Measurements from ENCODE around the gene CFLAR. TPM values are rescaled to one million over a fixed set of nuclear protein-coding genes. Genes with fewer than 3 reads are reported as not detected.
A peak's percentile ranks its signal among the peaks of the same experiment; 100 is the strongest.
"Not testable (repeated sequence)": the region's sequence is repeated elsewhere in the genome, so short reads cannot be mapped to it uniquely, and the experiment has no call there.

CFLAR gene
- total RNA-seq, 1 donor from 2014 or later = 54.0 TPM

DNA sequence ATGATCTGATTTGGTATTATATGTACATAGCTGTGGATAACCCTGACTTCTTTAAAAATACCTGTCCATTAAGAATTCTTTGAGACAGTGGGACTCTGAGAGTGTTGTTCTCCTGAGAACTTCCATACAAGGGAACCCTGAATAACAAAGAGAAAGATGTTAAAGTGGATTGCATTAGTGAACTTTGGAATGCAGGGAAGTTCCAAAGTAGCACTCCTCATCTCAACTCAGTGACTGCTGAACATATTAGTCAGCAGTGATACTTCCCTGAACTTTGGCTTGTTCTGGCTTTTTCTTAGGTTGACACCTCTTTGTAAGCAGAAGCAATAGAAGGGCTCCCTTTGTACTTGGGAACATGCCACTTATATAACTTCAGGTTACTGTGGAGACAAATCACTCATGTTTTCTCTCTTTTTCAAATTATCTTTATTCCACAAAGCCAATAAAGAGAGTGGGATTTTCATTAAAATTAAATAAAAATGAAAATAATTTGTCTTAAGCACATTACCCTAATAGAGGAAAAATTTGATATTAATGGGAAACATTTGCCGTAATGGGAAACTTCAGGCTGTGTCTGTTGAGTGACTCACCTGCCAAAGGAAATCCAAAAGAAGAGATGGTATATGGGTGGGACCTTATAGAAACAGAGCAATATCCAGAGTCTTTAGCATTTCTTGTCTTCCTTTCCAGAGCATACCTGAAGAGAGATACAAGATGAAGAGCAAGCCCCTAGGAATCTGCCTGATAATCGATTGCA lies 33.3 kb downstream of the CFLAR start:
- DNase-seq (ENCODE audit: low read depth) = peak; percentile 63

DNA sequence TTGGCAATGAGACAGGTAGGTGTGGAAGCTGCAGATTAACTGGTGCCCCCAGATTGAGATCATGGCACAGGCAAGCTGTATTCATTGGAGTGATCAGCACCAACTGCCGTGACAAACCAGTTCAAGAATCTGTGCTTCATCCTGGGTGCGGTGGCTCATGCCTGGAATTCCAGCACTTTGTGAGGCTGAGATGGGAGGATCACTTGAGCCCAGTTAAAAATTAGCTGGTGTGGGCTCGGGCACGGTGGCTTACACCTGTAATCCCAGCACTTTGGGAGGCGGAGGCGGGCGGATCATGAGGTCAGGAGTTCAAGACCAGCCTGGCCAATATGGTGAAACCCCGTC lies 33.8 kb downstream of the CFLAR start:
- DNase-seq (ENCODE audit: low read depth) = peak; percentile 76

DNA sequence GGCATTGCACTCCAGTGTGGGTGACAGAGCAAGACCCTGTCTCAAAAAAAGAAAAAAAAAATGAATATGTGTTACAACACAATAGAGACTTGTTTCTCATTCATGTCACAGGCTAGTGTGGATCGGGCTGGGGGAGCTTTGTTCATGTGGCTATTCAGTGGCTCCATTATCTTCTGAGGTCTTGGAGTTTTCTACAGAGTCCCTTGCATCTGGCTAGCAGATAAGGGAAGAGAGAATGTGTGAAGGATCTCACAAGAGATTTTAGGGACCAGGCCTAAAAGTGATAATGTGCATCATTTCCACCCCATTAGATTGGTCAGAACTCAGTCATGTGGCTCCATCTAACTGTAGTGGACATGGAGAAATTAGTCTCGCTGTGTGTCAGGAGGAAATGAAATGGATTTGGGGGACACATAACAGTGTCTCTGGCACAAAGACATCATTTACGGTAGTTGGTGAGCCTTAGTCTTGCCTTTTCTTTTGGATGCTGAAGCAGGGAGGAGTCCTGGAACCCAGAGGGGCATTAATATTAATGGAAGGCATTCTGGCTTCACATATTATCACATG lies 34.6 kb downstream of the CFLAR start:
- no peak for DNase-seq (ENCODE audit: low read depth)

DNA sequence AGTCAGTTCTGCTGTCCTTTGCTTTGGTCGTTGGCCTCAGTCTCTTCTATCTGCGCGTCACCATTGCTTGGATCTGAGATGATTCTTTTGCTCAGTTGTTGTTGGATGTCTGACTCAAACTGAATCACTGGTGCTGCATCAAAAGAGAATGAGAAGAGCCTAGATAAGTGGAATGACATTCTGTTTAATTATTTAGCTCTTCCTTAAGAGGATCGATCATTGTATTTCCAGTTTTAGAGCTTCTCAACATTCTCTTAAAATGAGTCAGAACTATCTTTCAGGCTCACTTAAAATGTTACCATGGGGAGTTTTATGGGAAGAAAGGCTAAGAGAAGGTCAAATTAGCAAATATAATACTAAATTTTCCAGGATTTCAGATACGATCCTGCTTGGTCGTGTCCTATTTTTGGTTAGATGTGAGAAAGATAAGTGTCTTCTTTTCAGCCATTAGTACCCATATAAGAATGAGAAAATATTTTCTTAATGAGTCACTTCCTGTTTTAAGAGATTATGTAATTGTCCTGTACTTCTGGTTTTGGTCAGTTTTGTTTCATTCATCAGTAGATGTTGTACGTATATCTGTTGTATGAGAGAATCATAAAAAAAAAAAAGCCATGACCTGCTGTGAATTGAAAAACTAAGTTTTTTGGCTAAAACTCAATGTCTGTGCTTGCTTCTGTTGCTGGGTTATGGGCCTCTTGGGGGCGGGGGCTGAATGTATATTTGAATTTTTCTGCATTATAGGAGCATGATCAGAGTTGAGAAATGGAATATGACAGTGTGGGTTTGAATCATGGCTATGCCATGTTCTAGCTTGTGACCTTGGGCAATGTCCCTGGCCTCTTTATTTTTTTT lies 35.4 kb downstream of the CFLAR start:
- peak; percentile 53 for DNase-seq (ENCODE audit: low read depth)

DNA sequence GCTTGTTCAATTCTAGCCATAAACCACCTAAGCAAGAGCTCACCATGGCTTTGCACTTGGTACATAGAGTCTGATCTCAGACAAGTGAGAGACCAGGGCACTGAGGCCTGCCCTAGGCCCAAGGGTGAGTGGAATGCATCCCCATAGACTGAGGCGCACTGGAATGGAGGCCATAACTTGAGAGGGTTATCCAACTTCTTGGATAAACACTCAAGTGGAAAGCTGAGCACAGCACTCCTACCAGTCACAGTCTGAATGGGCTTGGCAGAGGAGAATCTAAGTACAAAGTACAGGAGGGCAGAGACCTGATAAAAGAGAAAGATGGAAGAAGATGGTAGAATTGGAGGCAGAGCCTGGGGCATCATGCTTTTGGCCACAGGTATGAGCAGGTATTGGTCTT lies 36.6 kb downstream of the CFLAR start:
- no peak for DNase-seq (ENCODE audit: low read depth)

DNA sequence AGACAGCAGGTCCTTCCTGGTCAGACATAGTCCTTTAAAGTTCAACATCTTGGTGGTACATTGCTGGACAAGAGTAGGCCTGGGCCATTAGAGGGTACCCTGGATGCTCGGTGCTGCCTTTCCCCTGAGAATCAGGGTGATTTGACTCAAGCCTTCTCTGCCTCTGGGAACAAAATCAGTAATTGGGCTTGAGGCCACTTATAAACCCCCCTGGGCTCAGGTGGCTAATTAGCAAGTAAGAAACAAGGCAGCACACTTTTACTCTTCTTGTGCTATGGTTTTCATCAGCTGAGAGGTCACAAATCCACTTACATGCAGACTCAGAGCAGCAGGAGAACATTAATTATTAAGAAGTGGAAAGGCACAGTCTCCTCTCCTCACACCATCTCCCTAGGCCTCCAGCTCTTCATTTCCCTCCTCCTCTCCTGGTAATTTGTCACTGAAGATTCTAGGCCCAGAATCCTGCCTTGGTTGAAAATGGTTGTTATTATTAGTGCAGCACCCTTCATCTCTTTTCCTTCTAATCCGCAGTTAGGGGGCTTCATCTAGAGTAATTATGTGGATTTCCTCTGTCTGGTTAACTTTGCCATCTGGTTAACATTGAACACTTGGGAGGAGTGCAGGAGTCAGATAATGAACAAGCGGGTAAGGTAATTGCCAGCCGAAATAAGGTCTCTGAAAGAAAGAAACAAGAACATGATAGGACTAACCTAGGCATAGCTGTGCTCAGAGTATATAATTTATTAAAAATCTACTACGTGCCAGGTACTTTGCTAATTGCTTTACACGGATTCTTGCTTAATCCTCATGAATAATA lies 37.2 kb downstream of the CFLAR start:
- DNase-seq (ENCODE audit: low read depth) = no peak

DNA sequence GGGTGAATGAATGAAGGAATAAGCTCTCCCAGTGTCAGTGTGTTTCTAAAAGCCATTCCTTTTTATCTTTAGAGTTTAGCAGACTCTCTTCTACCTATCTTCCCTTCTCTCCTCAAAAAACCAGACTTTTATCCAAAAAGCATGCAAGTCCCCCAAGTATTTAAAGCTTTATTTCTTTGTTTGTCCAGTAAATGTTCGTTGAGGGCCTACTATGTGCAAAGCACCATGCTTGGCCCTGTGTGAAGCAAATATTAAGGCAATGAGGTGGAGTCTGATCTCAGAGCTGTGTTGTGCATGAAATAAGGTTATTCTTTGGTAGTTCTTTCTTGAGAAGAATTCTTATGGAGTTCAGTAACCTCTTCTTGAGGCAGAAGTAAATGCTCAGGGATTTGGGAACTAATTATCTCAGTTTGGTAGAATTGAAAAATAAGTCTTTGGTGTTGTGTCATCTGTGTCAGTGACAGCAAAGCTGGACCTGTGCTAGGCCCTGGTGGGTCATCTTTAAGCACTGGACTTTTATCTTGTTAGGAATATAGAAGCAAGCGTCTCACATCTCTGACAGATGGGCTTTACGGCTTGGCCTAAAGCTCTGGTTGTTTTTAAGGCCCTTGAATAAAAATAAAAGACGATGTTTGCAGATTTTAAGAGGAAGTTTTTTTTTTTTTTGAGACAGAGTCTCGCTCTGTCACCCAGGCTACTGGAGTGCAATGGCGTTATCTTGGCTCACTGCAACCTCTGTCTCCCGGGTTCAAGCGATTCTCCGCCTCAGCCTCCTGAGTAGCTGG lies 38.8 kb downstream of the CFLAR start:
- DNase-seq (ENCODE audit: low read depth) = no peak

DNA sequence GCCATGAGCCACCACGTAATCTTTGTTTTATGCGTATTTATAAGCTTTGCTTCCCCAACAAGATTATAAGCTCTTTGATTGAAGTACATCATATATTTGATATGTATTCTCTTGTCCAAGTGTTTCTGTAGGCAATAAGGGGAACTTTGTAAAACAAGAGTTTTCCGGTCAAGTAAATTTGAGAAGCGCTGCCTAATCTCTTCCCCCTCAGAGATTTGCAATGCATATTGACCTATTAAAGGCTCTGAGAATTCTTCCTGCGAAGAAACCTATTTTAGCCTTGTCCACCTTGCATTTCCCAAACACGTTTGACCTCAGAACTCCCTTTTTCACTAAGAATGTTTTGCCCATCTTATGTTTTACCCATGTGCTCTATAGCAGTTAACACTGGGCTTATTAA lies 40.1 kb downstream of the CFLAR start:
- no peak for DNase-seq (ENCODE audit: low read depth)

DNA sequence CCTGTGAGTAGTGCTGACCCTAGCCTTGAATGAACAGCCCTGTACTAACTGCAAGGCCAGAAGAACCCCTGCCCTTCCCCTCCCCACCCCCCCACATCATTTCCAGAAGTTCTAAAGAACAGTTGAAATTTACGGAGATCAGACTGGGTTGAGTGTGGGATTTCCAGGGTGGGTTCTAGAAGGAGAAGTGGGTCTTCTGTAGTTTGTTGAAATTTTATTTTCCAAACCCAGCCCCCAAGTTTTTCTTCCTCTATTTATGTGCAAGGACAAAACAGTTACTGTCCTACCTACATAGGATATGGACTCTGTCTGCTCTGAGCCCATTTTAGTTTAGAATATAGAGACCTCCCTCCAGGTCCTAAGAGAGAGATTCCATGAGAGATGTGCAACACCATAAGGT lies 40.7 kb downstream of the CFLAR start:
- DNase-seq (ENCODE audit: low read depth) = no peak

DNA sequence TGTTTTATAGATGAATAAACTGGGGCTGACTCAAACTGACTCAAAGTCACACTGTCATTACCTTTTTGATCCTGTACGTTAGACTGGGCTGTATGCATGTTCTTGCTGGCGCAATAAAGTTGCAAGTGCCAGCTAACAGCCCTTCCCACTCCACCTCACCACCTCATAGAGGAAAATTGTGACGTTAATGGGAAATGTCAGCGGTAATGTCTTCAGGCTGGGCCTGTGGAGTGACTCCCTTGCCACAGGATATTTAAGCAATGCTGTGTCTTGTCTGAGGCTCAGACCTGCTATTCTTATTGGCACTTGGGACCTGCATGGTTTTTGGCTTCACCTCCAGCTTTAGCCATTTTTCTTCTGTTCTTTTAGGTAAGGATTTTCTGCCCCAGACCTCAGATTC lies 41.7 kb downstream of the CFLAR start:
- DNase-seq (ENCODE audit: low read depth) = no peak

DNA sequence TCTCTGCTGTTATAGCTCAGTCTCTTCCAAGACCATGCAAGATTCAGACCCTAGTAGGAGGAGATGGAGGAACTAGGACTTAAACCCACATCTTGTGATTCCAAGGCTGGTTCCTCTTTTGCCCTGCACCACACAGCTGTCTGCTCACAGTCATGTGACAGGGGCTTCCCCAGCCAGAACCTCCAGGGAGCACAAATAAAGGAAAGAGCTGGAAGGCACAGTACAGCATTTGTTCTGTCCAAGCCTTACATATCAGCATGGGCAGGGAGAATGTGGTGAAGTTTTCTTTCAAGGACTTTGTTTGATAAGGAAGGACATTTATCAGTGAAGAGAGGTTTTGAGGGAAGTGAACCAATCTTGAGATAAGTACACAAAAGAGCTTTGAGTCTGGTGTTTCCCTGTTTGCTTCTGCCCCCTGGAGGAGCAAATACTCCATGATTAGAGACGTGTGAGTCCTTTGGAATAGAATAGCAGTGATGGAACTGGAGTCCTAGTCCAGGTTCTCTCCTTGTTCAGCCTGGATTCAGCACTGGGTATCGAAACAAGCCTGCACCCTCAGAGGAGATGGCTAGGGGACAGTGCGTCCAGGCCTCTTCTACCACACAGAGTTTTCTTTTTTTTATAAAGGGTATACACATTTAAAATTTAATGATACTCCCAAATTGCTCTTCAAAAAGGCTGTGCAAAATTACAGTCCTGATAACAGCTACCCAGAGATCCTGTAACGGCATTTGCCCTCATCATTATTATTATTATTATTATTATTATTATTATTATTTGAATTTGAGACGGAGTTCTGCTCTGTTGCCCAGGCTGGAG lies 42.4 kb downstream of the CFLAR start:
- DNase-seq (ENCODE audit: low read depth) = peak; percentile 88

DNA sequence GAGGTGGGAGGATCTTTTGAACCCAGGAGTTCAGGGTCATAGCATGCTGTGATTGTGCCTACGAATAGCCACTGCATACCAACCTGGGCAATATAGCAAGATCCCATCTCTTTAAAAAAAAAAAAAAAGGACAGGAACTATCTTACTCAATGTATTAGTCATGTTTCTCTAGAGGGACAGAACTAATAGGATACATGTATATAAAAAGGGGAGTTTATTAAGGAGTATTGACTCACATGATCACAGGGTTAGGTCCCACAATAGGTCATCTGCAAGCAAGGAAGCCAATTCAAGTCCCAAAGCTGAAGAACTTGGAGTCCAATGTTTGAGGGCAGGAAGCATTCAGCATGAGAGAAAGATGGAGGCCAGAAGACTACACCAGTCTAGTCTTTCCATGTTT lies 48.2 kb downstream of the CFLAR start:
- no peak for DNase-seq (ENCODE audit: low read depth)

DNA sequence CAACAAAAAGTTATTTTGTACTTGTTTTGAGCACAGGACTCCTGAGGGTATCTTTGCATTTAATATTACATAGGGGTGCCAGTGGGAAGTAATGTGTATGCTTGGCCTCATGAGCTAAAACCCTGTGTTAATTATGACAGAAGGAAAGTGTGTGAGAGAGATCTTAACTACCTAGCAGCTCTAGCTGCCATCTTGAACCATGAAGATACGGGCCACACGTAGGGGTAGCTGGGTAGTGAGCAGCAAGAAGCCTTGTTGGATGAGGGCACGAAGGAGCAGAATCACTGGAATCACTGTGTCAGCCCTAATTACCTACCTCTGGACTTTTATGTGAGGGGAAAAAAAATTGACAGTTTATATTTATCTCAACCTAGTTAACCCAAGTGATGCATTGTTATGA lies 51.6 kb downstream of the CFLAR start:
- no peak for DNase-seq (ENCODE audit: low read depth)

DNA sequence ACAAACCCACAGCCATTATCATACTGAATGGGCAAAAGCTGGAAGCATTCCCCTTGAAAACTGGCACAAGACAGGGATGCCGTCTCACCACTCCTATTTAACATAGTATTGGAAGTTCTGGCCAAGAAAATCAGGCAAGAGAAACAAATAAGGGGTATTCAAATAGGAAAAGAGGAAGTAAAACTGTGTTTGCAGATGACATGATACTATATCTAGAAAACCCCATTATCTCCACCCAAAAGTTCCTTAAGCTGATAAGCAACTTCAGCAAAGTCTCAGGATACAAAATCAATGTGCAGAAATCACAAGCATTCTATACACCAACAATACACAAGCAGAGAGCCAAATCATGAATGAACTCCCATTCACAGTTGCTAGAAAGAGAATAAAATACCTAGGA lies 52.5 kb downstream of the CFLAR start:
- not testable (repeated sequence) for DNase-seq (ENCODE audit: low read depth)

DNA sequence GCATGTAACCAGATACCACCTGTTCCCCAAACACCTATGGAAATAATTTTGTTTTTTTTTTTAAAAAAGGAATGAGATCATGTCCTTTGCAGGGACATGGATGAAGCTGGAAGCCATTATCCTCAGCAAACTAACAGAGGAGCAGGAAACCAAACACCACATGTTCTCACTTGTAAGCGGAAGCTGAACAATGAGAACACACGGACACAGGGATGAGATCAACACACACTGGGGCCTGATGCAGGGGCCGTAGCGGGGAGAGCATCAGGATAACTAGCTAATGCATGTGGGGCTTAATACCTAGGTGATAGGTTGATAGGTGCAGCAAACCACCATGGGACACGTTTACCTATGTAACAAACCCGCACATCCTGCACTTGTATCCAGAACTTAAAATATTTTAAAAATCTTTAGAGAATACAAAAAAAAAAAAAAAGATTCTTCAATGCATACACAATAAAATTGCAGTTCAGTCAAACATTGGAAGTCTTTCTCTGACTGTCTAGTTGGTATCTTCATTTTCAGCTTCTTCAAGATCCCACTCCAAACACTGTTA lies 55.4 kb downstream of the CFLAR start:
- DNase-seq (ENCODE audit: low read depth) = no peak

DNA sequence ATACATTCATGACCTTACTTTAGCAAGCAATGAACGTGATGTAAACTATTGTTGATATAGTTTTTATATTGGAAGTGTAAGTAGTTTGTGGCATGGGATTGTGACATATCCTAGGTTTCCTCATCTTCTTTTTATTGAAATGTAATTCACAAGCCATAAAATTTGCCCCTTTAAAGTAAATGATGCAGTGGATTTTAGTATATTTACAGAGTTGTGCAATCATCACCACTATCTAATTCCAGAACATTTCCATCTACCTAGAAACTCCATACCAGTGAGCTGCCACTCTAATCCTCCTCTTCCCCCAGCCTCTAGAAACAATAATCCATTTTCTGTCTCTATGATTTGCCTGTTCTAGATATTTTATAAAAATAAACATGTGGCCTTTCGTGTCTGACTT lies 56.3 kb downstream of the CFLAR start:
- DNase-seq (ENCODE audit: low read depth) = no peak

DNA sequence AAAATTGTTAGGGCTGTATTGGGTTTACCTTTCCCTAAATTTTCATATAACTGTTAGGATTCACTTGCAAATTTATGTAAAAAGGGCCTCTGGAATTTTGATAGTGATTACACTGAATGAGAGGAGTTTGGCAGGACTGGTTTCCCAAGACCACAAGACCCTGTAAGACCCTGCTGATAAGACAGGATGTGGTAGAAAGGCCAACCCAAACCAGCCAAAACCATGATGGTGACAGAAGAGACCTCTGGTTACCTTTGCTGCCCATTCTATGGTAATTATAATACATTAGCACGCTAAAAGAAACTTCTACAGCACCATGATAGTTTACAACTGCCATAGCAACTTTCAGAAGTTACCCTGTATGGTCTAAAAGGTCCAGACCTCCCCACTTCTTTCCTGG lies 58.7 kb downstream of the CFLAR start:
- DNase-seq (ENCODE audit: low read depth) = no peak

DNA sequence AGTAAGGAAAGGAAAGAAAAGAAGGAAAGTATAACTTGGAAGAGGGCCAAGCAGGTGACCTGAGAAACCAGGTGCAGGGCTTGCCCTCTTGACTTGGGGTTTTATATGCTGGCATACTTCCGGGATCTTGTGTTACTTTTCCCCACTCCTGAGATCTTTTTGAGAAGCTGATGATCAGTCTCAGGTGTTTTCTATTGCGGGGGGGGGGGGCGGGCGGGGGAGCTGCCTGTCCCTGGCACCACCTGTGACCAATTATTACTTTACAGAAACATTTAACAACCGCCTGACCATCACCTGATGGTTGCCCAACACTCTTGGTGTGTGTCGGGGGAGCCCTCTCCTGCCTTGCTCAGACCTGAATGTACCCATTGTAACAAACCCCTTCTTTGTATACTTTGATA lies 60.1 kb downstream of the CFLAR start:
- no peak for DNase-seq (ENCODE audit: low read depth)

DNA sequence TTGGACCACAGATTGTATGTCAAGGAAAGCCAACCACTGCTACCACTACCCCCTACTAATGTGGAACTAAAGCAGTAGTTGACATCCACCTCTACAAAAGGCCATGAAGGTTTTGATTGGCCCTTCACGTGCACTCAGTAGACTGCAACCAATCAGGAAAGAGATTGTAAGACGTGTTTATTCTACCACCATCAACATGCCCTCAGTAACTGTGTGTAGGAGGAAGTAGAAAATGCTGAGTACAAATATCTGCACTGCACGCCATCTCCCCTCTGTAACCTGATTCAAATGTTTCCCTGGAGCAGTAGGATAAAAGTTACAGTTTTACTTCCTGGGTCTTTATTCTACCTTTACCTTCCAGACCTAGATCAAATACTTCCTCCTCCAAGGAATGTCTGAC lies 64.0 kb downstream of the CFLAR start:
- no peak for DNase-seq (ENCODE audit: low read depth)

Measured in myocyte (in vitro differentiated cells).